ENCODE measurements around the gene MORC4. TPM values are rescaled to one million over a fixed set of nuclear protein-coding genes. Genes with fewer than 3 reads are reported as not detected.
A peak's percentile ranks its signal among the peaks of the same experiment; 100 is the strongest.

The MORC4 gene
- polyA plus RNA-seq, 2 of the 4 experiments (the other 2 are of a cell fraction) = 75.7 to 98.2 TPM

- TF ChIP-seq CTCF (IDR thresholded peaks at IDR 0.05) (peak; percentile 60), ESRRA (IDR thresholded peaks at IDR 0.05; ENCODE audit: borderline replicate concordance, low read length) (no peak), EHF (CRISPR knock-in tag; IDR thresholded peaks at IDR 0.05) (no peak), ZFP36 (IDR thresholded peaks at IDR 0.05; ENCODE audit: borderline replicate concordance, partially characterized antibody) (no peak), FOXS1 (CRISPR knock-in tag; IDR thresholded peaks at IDR 0.05) (no peak), HDAC2 (IDR thresholded peaks at IDR 0.05) (no peak), EP300 (IDR thresholded peaks at IDR 0.05) (no peak), SREBF2 (IDR thresholded peaks at IDR 0.05) (no peak), SMC3 (IDR thresholded peaks at IDR 0.05) (peak; percentile 64), ATOH8 (CRISPR knock-in tag; IDR thresholded peaks at IDR 0.05; ENCODE audit: low read depth) (no peak), ZNF302 (CRISPR knock-in tag; IDR thresholded peaks at IDR 0.05) (no peak), JUN (IDR thresholded peaks at IDR 0.05) (no peak), MAX (IDR thresholded peaks at IDR 0.05) (no peak), KDM5A (IDR thresholded peaks at IDR 0.05) (no peak), RAD21 (conservative IDR thresholded peaks at IDR 0.05 in 1 of 2, IDR thresholded peaks at IDR 0.05 in 1 of 2) (peak; percentile 42 to 57; a peak in 4 of 5 replicates), MYC (IDR thresholded peaks at IDR 0.05; ENCODE audit: borderline replicate concordance, low read length) (no peak), TFCP2L1 (CRISPR knock-in tag; IDR thresholded peaks at IDR 0.05) (no peak)
Observed at GRCh38 chrX:106952988-106953387, 47.0 kb downstream of the MORC4 start (continued).

GRCh38 chrX:106952538-106952937, 47.5 kb downstream of the MORC4 start:
- POLR2A ChIA-PET = no interaction called here
- ATAC-seq (no peak), DNase-seq (ENCODE audit: low read depth in 1 of 2, low spot score in 1 of 2) (no peak), FAIRE-seq (no peak)
- Histone ChIP-seq H3K9me3 (no peaks in the 10 kb centered on the region), H3K27ac (peak overlapping the region; percentile 88 to 94), H3K4me1 (peaks cover 91% of the 10 kb centered on the region), H3K4me2 (peak overlapping the region; percentile 27; the same call in 1 of the 3 replicates), H3K4me3 (no peak overlapping the region)
- CTCF ChIA-PET = interaction anchor here (0.6 to 7.2 kb wide), 7 partner anchors 11 to 59 kb away, joined by 3 to 57 read pairs (median 5); no protein-coding TSS in a partner anchor
- no peak for TF ChIP-seq RARB (CRISPR knock-in tag; IDR thresholded peaks at IDR 0.05)
- TF ChIP-seq BCL3 (IDR thresholded peaks at IDR 0.05) = no peak
- no peak for TF ChIP-seq HOXB5 (CRISPR knock-in tag; IDR thresholded peaks at IDR 0.05)
- no peak for TF ChIP-seq EHF (CRISPR knock-in tag; IDR thresholded peaks at IDR 0.05)
- no peak for TF ChIP-seq ZC3H11A (IDR thresholded peaks at IDR 0.05)
- no peak for TF ChIP-seq NPAS2 (CRISPR knock-in tag; IDR thresholded peaks at IDR 0.05; ENCODE audit: borderline replicate concordance)
- no peak for TF ChIP-seq EHMT2 (IDR thresholded peaks at IDR 0.05; ENCODE audit: low read depth)
- TF ChIP-seq USF2 (IDR thresholded peaks at IDR 0.05) = no peak
- TF ChIP-seq MAZ (IDR thresholded peaks at IDR 0.05; ENCODE audit: borderline replicate concordance, low read depth, low read length) = no peak
- TF ChIP-seq MAFK (IDR thresholded peaks at IDR 0.05; ENCODE audit: partially characterized antibody) = no peak
- no peak for TF ChIP-seq JUN (IDR thresholded peaks at IDR 0.05)
- 83% methylated on average over 2 of the region's 2 CpGs for WGBS (ENCODE audit: missing lambda C conversion rate)
